HUES48 (cell line): ENCODE data around the gene RNF41.

Experiments used
- H3K27ac ChIP-seq: one replicate; pipeline ENCODE4 v1.7.0; 2013; ENCODE audit warnings: low read depth, low read length, inconsistent platforms
- H3K27me3 ChIP-seq: 2 replicates; pipeline ENCODE4 v1.6.1; 2013; ENCODE audit warnings: mild to moderate bottlenecking, low read length; ENCODE audit not compliant: control insufficient read depth, insufficient read depth
- H3K36me3 ChIP-seq: 2 replicates; pipeline ENCODE4 v1.6.1; 2013; ENCODE audit warnings: low read length; ENCODE audit not compliant: control insufficient read depth, insufficient read depth
- H3K4me1 ChIP-seq: 2 replicates; pipeline ENCODE4 v1.6.1; 2013; ENCODE audit warnings: mild to moderate bottlenecking, low read length; ENCODE audit not compliant: control insufficient read depth, insufficient read depth
- H3K4me3 ChIP-seq: 2 replicates; pipeline ENCODE4 v1.5.1; 2013; ENCODE audit warnings: mild to moderate bottlenecking, low read depth, low read length
- H3K9ac ChIP-seq: 2 replicates; pipeline ENCODE4 v1.6.1; 2013; ENCODE audit warnings: mild to moderate bottlenecking, low read depth, low read length, moderate library complexity
- H3K9me3 ChIP-seq: 2 replicates; pipeline ENCODE4 v1.6.1; 2013; ENCODE audit warnings: low read length; ENCODE audit not compliant: control insufficient read depth, insufficient read depth

The RNF41 gene

DNA sequence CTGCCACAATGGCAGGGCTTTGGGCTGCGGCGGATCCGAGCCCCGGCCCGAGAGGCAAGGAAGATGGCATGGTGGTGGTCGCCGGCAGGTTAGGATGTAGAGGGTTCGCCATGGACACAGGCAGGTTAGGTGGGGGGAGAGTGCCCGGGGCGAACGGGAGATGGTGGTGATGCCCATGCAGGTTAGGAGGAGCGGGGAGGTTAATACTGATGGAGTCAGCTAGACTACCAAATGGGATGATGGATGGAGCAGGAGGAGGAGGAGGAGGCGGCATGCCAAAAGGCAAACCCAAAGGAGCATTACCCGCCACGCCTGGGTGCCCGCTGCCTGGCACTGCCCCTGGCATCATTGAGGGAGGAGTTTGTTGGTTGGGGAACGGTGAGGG is 57.4 kb downstream of the RNF41 start:
- Histone ChIP-seq H3K36me3 (peaks cover 97% of the 10 kb centered on the region), H3K4me1 (peaks cover 34% of the 10 kb centered on the region), H3K9me3 (no peaks in the 10 kb centered on the region), H3K27me3 (no peaks in the 10 kb centered on the region), H3K27ac (no peak overlapping the region), H3K9ac (no peak overlapping the region), H3K4me3 (no peak overlapping the region)

DNA sequence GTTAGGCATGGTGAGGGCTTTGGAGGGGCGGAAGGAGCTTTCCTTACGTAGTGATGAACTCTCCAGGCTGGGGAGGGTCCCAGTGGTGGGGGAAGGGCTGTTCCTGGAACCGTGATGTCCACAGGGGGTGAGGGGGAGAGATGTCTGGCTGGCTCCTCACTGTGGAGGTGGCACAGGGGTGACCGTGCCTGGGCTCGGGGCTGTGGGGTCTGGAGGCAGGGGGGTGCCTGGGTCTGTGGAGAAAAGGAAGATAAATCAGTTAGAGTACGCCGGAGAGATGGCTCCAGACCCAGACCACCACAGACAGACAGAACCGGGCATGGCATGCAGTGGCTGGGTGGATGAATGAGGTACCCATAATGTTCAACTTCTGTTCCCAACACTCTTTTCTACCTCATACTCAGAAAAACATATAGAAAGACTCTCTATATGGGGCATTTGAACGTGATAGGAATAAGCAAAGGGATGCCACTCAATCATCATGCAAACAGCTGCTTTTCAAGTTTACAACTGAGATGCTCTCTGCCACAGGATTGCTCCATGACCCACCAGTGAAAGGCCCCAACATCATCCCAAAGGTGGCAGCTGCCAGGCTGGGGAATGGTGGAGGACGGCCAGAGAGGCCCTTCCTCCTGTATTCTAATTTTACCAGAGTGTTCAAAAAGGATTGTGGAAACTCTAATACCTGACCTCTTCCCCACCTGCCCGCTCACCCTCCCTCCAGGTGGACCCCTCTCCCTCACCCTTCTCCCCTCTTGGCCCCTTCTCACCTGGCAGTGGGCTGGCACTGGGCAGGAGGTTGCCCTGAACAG is 58.0 kb downstream of the RNF41 start:
- H3K4me3 ChIP-seq, result no peak overlapping the region
- H3K27ac ChIP-seq, result peak overlapping the region; percentile 16
- H3K9ac ChIP-seq, result no peak overlapping the region
- H3K9me3 ChIP-seq, result no peaks in the 10 kb centered on the region
- peaks cover 93% of the 10 kb centered on the region for H3K36me3 ChIP-seq
- H3K4me1 ChIP-seq, result peaks cover 36% of the 10 kb centered on the region
- no peaks in the 10 kb centered on the region for H3K27me3 ChIP-seq

DNA sequence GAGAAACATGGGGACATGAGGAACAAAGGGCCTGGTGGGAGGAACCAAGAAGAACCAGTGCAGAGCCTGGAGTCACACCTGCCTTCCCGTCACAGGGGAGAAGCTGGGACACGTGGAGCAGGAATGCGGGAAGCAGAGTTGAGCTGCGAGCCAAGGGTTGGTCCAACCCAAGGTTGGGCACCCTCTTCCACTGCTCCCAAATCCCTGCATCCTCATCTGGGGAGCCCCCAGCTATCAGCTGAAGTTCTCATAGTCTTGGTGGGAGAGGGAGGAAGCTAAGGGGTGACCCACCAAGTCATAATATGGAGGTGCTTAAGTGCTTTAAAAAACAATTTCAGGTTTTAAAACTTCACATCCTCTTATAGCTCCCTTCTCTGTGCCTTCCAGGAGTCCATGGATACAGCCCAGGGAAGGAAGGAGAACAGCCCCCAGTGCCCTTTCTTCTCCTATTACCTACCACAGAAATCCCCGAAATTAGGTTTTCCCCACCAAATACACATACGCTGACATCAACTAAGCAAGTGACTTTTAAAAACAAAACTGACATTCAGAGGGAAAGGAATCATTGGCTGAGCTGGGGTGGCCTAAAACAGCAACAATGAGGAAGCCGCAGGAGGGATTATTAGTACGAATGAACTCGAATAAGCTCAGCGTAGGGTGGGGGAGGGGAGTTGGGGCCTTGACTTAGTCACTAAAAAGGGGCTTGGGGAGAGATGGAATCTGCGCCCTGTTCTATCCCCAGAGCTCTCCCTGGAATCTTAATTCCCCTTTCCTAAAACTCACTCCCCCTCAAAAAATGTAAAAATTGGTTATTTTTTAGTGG is 59.0 kb downstream of the RNF41 start:
- peaks cover 83% of the 10 kb centered on the region for H3K36me3 ChIP-seq

DNA sequence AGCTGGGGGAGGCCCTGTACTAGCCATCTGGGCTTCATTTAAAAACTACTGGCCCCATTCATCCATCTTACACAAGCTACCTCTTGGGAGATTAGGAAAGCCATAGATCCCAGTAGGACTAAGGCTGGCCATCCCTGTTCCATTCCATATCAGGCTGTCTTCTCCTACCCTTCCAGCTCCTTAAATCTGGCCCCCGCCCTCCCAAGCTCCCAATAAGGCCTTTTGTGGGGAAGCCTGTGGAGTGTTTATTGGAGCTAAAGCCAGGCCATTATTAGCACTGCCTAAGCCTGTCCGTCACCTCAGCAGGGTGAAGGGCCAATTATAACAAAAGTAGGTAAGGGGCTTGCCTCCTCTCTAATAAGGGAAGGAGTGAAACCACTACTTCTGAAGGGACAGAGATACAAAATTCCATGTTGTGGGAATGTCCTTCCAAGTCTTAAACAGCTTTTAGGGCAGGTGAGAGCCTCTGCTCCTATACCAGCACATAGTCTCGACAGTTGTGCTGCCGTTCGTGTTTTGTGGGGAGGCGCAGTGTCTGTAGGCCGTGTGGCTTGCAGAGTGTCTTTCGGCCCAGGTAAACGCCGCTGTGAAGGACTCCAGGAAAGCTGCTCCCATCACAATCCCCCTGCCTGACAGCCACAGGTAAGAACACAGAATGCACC is 59.9 kb downstream of the RNF41 start:
- Histone ChIP-seq H3K36me3 (peaks cover 75% of the 10 kb centered on the region), H3K4me3 (no peak overlapping the region), H3K9ac (no peak overlapping the region), H3K4me1 (peaks cover 36% of the 10 kb centered on the region), H3K27me3 (no peaks in the 10 kb centered on the region), H3K27ac (peak overlapping the region; percentile 72), H3K9me3 (no peaks in the 10 kb centered on the region)

More for the DNA sequence above, 59.0 kb downstream of the RNF41 start:
- no peaks in the 10 kb centered on the region for H3K9me3 ChIP-seq
- H3K4me1 ChIP-seq, result peaks cover 36% of the 10 kb centered on the region
- H3K4me3 ChIP-seq, result no peak overlapping the region
- H3K27me3 ChIP-seq, result no peaks in the 10 kb centered on the region
- peak overlapping the region; percentile 78 for H3K27ac ChIP-seq
- H3K9ac ChIP-seq, result no peak overlapping the region

DNA sequence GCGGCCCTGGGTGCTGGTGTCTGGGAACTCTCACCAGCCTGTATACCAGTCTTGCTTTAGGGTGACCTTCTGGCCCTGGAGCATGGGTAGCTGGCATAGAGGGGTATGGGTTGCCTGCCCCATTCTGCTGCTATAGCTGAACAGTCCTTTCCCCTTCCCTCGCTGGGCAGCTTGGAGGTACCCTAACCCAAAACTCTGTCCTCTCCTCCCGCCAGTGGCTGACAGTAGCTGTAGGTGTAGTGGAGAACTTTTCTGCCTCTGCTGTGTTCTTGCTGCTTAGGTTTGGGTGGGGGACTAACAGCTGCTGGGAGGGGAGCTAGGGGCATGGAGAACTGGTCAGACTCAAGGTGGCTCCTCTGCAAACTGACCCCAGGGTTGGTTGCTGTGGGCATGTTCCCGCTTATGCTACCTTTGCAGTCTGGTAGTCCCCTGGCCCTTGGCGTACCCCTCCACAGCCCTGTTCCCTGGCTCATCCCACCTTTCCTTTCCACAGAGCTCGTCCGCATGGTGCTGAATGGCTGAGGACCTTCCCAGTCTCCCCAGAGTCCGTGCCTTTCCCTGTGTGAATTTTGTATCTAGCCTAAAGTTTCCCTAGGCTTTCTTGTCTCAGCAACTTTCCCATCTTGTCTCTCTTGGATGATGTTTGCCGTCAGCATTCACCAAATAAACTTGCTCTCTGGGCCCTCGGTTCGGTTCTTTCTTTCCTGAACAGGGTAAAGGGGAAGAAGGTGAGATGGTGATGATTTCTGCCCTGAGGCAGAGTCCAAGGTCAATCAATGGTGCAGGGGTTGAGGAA is 60.6 kb downstream of the RNF41 start:
- peak overlapping the region; percentile 89; the same call in 1 of the 2 replicates for H3K4me3 ChIP-seq
- peaks cover 70% of the 10 kb centered on the region for H3K36me3 ChIP-seq
- H3K4me1 ChIP-seq, result peaks cover 36% of the 10 kb centered on the region
- peak overlapping the region; percentile 94 for H3K27ac ChIP-seq
- 0 out of 2 replicates have a peak overlapping the region, but pooled peaks have one; percentile 95 for H3K9ac ChIP-seq
- no peaks in the 10 kb centered on the region for H3K9me3 ChIP-seq
- H3K27me3 ChIP-seq, result no peaks in the 10 kb centered on the region

DNA sequence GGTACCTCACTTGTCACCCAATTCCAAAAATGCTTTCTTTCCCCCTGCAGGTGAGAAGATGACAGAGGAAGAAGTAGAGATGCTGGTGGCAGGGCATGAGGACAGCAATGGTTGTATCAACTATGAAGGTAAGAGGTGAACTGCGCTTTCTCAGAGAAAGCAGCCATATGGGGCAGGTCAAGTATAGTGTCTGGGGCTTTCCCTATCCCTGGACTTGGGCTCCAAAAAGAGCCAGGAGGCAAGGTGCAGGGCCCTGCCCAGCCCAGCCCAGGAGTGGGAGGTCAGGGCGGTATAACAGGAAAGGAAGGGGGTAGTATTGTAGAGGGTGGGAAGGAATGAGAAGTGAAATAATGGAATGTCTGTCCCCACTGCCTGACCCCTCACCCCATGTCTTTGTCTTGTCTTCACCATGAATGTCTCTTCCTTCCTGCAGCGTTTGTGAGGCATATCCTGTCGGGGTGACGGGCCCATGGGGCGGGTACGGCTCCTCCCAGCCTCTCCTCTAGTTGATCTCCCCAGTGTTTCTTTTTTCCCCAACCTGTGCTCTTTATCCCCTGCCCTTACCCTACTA is 61.4 kb downstream of the RNF41 start:
- Histone ChIP-seq H3K4me1 (peaks cover 36% of the 10 kb centered on the region), H3K27ac (peak overlapping the region; percentile 94), H3K36me3 (peaks cover 69% of the 10 kb centered on the region), H3K9ac (peak overlapping the region; percentile 95), H3K4me3 (peak overlapping the region; percentile 89), H3K9me3 (no peaks in the 10 kb centered on the region), H3K27me3 (no peaks in the 10 kb centered on the region)

DNA sequence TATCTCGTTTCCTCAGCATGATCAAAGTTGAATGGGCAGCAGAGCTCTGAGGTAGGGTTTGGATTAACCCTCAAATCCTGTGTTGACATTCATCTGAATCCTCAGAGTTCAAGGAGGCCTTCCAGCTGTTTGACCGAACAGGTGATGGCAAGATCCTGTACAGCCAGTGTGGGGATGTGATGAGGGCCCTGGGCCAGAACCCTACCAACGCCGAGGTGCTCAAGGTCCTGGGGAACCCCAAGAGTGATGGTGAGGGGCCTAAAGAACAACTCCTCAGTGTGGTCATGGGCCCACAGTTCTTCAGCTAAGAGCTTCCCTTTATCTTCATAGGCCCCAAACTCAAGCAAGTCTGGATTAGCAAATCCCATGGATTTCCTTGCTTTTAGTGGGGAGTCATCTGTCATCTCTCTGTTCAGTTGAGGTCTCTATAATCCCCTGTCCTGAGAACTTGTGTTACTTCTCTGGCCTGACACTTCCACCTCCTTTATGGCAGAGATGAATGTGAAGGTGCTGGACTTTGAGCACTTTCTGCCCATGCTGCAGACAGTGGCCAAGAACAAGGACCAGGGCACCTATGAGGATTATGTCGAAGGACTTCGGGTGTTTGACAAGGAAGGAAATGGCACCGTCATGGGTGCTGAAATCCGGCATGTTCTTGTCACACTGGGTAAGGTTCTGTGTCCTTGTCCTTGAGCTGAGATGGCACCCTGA is 62.1 kb downstream of the RNF41 start:
- no peaks in the 10 kb centered on the region for H3K27me3 ChIP-seq
- H3K4me3 ChIP-seq, result peak overlapping the region; percentile 89
- H3K36me3 ChIP-seq, result peaks cover 69% of the 10 kb centered on the region
- H3K9me3 ChIP-seq, result no peaks in the 10 kb centered on the region
- H3K9ac ChIP-seq, result peak overlapping the region; percentile 95
- peak overlapping the region; percentile 94 for H3K27ac ChIP-seq
- peaks cover 36% of the 10 kb centered on the region for H3K4me1 ChIP-seq

DNA sequence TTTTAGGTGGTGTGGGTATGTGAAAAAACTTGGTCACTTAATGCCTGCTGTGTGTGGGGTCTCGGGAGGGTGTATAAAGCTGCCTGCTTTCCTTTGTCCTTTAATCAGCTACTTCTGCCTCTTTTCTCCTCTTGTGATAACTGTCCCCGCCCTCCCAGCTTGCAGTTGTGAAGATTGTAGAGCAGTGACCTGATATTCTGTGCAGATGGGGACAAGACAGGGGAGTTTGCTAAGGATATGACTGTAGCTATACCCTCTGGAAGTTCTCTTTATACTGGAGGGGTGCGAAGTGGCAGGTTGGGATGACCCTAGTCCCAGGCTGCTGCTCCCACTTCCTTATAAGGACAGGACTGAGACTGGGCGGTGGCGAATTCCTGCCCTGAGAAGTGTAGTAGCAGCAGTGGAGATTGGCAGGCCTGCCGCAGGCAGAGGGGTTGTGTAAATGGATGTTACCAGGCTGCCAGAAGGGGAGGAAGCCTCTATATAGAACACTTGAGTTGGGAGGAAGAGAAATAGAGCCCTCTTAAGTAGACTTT is 62.7 kb downstream of the RNF41 start:
- Histone ChIP-seq H3K27ac (peak overlapping the region; percentile 94), H3K27me3 (no peaks in the 10 kb centered on the region), H3K9me3 (no peaks in the 10 kb centered on the region), H3K9ac (peak overlapping the region; percentile 95), H3K4me3 (peak overlapping the region; percentile 89), H3K4me1 (peaks cover 36% of the 10 kb centered on the region), H3K36me3 (peaks cover 68% of the 10 kb centered on the region)

DNA sequence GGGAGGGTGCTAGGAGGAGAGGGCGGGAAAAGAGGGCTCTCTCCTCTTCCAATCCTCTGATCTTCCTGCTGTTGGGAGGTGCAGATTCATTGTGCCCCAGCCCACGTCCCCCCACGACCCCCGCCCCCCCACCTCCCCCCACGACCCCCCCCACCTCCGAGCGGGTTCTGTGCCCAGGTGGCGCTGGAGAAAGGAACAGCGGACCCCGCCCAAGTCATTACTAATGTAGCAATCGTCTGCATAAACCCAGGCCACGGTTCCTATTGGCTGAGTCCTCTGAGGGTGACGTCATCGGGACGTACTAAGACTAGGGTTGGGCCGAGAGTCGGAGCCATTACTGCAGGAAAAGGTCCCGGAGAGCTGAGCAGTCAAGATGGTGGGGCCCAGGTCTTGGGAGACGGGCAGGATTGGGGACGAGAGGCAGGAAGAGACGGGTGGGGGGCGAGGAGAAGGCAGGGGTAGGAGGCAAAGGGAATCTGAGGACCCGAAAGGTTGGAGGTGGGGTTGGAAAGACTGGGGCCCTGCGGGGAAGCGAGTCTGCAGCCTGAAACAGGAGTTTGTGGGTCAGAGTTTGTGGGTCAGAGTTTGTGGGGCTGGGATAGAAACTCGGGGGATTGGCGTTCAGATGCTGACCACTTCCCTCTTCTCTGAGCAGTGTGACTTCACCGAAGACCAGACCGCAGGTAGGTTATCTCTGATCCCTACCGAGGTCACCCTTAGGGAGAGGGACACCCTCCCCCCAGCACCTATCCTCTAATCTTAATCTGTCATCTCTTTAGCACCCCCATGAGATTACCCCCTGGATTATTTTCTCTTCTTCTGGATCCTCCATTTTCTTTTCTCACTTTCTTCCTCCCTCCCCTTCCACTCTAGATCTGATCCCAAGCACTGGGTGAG is 63.4 kb downstream of the RNF41 start, which contains the start of gene MYL6:
Gene MYL6, plus strand, starts transcription at position 331 of the 897 bp plus-strand sequence. Its CDS starts 43 bp downstream, at position 374.
- peaks cover 61% of the 10 kb centered on the region for H3K36me3 ChIP-seq
- peaks cover 36% of the 10 kb centered on the region for H3K4me1 ChIP-seq
- H3K9me3 ChIP-seq, result no peaks in the 10 kb centered on the region
- peak within 1 kb of the TSS; percentile 95 for H3K9ac ChIP-seq
- peak within 1 kb of the TSS; percentile 89 for H3K4me3 ChIP-seq
- no peaks in the 10 kb centered on the region for H3K27me3 ChIP-seq
- peak within 1 kb of the TSS; percentile 94 for H3K27ac ChIP-seq
